ENCODE results near the gene GOLGA6L6.
"Not testable (repeated sequence)": the region's sequence is repeated elsewhere in the genome, so short reads cannot be mapped to it uniquely, and the experiment has no call there.

Gene GOLGA6L6

GRCh38 chr15:20489320-20489719 lies 52.3 kb downstream of the GOLGA6L6 start:
- H3K27me3 Mint-ChIP-seq, H3K4me1 Mint-ChIP-seq, H3K9me3 Mint-ChIP-seq, H3K36me3 Mint-ChIP-seq, CTCF ChIA-PET, H3K27ac Mint-ChIP-seq, H3K4me3 Mint-ChIP-seq, DNase-seq: not testable (repeated sequence)
